ENCODE results near the gene KIF16B.
"Not testable (repeated sequence)": the region's sequence is repeated elsewhere in the genome, so short reads cannot be mapped to it uniquely, and the experiment has no call there.

KIF16B gene

DNA sequence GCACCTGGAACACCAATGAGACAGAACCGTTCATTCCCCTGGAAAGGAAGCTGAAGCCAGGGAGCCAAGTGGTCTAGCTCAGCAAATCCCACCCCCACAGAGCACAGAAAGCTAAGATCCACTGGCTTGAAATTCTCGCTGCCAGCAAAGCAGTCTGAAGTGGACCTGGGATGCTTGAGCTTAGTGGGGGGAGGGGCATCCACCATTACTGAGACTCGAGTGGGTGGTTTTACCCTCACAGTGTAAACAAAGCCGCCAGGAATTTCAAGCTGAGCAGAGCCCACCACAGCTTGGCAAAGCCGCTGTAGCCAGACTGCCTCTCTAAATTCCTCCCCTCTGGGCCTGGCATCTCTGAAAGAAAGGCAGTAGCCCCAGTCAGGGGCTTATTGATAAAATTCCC, 53.1 kb downstream of the KIF16B start:
- no peak for DNase-seq (ENCODE audit: low read depth)

DNA sequence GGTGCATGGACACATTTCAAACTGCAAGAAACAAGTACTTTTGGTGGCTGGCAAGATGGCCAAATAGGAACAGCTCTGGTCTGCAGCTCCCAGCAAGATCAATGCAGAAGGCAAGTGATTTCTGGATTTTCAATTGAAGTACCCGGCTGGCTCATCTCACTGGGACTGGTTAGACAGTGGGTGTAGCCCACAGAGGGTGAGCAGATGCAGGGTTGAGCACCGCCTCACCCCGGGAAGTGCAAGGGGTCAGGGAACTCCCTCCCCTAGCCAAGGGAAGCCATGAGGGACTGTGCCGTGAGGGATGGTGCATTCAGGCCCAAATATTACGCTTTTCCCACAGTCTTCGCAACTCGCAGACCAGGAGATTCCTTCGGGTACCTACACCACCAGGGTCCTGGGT, 53.6 kb downstream of the KIF16B start:
- DNase-seq (ENCODE audit: low read depth): not testable (repeated sequence)

DNA sequence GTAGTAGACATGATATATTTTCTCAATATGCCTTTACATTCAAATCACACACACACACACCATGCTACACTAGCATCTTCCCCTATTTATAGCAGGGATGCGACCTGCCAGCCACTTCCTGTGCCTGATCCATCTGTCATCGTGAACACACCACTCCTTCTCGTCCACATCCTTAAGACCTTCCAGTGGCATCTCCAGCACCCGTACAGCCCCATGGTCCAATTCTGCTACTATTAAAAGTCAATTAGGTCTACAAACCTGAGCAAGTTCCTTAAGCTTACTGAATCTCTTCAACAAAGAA, 54.5 kb downstream of the KIF16B start:
- no peak for DNase-seq (ENCODE audit: low read depth)

DNA sequence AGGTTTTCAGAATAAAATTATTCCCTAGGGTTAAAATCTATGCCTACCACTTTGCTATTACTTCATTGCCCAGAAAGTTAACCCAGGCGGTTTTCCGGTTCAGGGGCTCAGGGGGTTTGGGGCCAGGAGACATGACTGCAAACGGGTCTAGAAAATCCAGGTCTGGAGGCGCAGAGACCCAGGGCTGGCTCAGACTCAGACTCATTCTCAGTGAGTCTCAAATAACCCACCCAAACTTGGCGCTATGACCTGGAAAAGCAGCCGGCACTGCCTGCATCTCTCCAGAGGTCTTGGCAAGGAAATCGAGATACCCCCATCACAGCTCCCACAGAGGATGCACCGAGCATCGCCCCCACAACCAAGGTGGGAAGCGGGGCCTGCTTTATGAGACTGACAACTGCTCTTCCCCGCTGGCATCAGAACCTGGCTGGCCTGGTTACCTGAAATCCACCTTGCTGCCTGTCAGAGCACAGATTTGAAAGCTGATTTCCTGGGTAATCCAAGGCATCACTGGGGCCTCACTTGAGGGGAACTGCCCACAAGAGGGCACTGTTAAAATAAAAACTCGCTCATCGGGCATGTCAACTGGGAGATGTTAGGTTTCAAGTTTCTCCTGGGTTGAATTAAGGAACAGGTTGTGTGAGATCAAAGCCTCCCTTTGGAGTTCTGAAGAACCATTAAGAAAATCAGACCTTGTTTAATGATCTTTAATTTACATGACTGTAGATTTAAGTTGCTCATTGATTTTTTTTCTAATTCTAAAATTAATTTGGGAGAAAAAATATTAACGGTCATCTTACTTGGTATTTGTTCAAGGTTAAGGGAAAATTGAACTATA, 55.1 kb downstream of the KIF16B start:
- DNase-seq (ENCODE audit: low read depth): no peak

DNA sequence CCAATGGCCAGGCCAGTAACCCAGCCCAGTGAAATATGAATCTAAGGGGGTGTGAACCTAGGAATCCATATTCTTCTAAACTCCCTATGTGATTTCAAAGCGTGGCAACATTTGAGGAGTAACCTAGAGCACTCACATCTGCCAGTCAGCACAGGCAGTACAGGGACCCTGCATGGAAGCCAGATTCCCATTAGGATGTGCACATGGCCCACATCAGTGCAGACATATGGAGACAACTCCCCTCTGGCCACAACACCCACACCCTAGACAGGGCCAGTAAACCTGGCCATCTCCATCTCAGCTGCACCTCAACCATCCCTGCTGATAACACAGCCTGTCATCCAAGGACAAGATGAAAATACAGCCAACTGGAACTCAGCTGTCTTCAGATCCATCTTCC, 56.5 kb downstream of the KIF16B start:
- no peak for DNase-seq (ENCODE audit: low read depth)

DNA sequence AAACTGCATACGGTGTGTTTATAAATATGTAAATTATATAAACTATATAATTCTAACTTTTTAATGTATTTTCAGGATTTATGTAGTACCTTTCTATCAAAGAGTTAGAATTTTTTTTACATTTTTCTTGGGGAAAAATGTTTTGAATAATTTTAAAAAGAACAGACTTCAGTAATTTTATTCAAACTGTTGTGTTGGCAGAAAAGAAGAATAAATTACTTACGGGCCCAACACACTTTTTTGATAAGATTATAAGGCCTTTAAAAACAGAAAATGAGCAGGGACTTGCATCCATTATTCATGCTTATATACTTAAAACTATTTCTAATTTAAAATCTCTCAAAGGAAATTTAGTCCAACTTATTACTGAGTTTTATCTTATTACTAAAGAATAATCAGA, 58.2 kb downstream of the KIF16B start:
- no peak for DNase-seq (ENCODE audit: low read depth)

DNA sequence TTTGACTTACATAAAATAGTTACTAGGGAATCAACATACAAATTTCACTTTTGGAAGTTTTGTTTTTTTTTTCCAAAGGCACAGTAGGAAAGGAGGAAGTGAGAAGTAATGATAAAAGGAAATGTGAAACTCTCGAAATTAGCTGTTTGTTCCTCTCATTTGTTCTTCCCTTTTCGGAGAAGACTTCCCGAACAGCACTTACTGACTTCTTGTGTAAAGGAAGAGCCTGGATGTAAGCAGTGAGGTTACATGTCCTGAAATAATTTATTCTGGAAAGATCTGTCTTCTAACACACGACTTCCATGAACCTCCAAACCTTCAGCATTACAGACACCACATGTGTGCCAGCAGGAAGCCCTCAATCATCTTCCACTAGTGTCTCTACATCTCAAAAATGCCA, 59.1 kb downstream of the KIF16B start:
- DNase-seq (ENCODE audit: low read depth): no peak

DNA sequence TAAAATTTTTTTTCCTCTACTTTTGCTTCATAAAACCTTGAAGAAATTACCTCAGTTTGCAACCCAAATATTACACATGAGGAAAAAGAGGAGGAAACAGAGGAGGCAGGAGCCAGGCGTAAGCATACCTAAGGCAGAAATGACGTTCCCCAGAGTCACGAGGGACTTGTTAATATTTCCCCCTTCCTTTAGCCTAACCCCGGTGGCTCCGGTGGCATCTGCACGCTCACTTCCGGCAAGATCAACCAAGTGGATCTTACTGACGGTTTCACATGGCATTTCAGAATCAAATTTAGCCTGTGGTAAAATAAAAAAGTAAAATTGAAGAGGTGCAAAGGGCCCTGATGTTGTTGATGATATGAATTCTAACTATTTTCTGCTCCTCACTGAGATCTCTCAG, 67.4 kb downstream of the KIF16B start:
- no peak for DNase-seq (ENCODE audit: low read depth)

DNA sequence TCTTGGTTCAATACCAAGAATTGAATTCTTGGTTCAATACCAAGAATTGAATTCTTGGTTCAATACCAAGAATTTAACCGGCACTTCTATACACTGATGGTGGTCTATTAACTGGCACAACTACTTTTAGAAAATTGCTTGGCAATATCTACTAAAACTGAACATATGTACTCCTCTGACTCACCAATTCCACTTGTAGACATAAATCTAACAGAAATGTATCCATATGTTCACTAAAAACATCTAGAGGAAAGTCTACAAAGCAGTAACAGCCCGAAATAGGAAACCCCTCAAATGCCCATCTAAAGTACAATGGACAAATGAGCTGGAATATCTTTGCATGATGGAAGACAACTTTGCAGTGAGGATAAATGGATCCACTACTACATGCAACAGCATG, 71.9 kb downstream of the KIF16B start:
- no peak for DNase-seq (ENCODE audit: low read depth)

DNA sequence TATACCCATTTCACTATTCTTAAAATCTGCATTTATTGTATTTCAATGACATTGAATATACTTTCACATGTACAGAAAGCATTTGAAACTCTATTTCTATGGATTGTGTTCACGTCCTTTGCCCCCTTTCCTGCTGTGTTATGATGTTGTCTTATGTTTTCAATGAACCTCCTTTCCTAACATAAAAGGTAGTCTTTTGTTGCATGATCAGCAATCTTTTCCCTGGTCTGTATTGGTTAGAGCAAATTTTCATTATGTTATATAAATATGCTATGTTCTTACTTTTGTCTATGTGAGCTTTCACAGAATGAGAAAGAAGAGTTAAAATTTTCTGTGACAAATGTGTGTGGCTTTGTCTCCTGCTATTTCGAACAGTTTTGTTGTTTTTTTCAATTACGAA, 73.1 kb downstream of the KIF16B start:
- no peak for DNase-seq (ENCODE audit: low read depth)

DNA sequence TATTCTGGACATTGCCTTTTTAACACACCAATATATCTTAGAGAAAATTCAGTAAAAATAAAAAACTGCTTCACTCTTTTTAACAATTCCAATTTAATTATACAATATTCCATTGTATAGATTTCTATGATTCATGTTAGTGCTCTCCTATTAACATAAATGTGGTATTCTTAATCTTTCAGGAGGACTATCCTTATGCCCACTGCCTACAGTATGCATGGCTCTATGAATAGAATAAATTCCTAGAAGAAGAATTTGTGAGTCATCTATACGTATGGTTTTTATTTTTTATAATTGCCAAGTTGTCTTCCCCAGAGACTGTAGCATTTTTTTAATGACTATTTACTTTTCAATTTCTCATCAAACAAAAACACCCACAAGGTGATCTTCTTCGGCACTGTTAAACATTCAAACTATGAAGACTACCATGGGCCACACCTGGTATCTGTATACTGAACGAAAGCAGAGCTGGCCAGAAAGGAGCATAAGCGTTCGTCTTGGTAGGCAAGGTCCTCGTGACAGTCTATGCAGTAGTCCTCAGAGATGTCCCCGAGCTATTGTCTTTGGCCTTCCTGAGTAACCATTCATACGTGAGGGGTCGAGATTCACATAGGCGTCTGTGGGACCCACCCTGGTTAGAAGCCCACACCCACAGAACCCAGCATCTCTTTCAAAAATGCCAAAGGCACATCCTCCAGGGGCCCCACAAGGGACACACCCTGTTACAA, 74.6 kb downstream of the KIF16B start:
- no peak for DNase-seq (ENCODE audit: low read depth)

DNA sequence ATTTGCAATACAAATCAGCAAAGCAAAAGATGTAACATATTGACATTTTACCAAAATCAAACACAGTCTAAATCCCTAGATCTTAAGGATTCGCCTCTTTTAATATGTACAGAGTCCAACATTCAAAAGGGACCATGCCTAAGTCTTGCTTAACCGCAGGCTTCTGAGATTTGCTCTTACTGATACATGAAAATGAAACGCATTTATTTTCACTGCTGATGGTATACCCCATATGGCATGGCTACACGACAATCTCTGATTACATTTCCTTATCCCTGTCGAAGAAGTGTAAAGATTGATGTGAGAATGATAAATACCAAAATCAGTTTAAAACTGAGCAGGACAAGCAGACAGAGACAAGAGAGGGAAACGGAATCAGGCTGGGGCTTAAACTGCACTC, 75.4 kb downstream of the KIF16B start:
- no peak for DNase-seq (ENCODE audit: low read depth)

DNA sequence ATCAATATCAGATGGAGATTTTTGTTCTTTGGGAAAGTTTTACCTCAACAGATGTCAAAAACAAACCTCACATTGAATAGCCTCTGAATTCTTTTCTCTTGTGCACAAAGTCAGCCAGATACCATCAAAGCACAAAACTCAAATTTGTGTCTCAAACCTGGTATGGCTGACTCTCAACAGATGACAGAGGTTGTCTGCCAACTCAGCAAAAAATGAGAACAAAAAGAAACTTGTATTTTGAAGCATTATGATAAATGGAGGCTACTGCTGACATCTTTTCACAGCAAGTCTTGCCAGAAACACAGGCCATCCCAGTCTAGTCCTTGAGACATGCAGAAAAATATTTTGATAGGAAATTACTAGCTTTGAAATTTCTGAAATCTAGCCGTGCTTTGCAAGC, 79.8 kb downstream of the KIF16B start:
- DNase-seq (ENCODE audit: low read depth): no peak

DNA sequence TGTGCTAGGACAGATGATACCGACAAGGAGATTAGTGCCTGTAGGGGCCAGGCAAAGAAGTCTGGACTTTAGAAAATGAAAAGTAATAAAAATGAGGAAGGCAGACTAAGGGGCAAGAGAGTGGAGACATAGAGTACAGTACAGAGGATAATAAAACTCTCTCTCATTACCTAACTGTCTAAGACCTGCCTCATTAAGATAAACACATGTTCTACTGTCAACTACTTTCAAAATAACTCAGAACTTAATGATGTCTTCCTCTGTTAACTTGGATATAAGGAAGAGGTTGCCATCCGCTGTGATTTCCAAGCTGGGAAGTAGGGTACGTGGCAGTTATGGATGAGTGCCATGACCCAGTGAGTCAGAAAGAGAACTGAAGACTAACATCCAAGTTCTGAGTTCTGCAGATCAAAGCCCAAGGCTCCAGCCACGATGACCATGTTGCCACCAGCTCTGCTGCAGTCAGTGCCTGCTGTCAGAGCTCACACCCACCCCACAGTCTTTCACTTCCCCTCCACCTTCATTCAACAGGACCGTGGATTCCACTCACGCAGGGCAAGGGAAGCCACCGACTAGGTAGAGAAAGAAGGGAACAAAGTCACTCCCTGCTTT, 81.8 kb downstream of the KIF16B start:
- no peak for DNase-seq (ENCODE audit: low read depth)

DNA sequence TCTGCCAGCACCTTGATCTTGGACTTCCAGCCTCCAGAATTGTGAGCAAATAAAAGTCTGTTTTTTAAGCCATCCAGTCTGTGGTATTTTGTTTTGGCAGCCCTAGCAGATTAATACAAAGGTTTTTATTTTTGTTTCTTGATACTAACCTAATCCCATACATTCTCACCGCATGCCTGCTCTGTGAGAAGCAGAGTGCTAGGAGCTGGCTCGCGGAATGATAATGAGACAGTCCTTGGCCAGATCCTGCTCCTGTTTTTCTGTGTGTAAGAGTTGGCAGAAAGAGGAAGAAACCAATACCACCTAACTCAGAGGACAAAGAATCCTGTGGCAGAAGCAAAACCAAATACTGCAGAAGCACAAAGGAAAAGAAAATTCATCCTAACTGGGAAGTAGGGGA, 82.6 kb downstream of the KIF16B start:
- no peak for DNase-seq (ENCODE audit: low read depth)

DNA sequence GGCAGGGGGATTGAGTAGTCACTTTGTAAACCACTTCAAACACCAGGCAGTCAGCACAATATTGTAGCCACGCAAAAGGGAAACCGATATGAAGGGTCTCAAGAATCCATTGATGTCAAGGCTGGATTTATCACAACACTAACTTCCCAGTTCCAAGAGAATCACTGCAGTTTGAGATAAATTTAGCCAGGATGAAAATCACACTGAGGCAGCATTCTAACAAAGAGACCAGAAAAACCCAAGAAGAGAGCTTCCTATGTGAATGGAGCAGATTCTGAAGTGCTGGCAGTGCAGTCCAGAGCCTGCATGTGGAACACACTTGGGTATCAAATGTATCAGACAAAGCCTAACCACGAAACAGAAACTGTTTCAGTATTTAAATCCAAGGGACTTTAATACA, 84.6 kb downstream of the KIF16B start:
- DNase-seq (ENCODE audit: low read depth): no peak

DNA sequence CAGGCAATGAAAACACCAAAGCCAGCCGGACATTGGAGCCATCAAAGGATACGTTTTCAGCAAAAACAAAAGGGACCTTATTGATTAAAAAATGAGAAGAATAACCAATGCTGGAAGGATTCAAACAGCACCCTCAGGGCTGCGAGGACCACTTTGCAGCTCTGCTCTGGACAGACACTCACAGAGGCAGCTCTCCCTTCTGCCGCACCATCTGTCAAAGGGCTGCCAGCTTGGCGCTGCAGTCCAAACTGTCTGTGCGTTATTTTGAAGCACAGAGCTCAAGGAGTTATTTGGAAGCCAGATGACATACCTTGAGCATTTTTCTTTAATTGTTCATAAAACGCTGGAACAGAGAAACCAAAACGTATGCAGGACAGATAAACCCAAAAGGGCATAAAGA, 85.2 kb downstream of the KIF16B start:
- DNase-seq (ENCODE audit: low read depth): no peak

DNA sequence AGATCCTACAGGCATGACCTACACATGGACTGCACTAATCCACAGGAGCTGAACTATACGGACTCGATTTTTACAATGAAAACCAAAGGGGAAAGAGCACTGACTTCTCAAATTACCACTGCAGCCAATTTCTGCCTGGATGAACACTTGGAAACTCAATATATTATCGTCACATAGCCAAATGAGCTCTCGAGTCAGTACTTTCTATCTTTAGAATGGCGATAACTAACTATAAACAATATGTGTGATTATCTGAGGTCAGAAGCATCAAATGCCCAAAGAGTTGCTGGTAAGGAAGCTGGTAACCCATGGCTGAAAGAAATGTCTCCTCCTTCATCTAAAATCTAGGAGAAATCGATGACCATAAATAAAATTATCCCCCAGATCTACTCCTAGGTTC, 86.7 kb downstream of the KIF16B start:
- no peak for DNase-seq (ENCODE audit: low read depth)

DNA sequence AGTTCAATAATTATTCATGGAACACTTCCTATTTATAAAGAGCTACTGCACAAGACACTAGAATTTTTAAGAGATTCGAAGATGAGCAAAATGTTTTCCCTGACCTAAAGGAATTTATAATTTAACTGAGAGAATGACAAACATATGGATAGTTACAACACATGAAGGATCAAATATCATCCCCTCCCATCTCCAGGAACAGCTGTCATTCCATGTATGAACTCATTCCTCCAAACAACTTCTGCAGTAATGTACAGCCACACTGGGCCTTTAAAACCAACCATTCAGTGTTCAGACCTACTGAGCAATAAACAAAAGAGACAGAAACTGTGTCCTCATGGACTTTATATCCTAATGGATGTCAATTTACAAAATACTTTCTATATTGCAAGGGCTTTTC, 87.8 kb downstream of the KIF16B start:
- DNase-seq (ENCODE audit: low read depth): no peak

DNA sequence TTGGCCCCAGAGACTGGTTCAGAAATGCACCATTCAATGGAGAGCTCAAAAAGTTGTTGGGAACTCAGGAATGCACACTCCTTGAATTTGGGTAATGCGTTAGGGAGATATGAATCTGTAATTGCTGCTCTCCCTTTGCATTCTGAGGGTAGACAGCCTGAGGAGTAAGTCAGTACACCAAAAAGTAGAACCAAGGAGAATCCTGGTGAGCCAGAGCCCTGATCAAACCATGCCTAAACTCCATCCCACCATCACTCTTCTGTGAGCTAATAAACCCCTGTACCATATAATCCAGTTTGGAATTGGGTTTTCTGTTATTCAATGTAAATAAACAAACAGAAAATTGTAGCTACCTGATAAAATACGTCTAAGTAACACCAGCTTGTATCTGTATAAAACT, 90.2 kb downstream of the KIF16B start:
- no peak for DNase-seq (ENCODE audit: low read depth)

DNA sequence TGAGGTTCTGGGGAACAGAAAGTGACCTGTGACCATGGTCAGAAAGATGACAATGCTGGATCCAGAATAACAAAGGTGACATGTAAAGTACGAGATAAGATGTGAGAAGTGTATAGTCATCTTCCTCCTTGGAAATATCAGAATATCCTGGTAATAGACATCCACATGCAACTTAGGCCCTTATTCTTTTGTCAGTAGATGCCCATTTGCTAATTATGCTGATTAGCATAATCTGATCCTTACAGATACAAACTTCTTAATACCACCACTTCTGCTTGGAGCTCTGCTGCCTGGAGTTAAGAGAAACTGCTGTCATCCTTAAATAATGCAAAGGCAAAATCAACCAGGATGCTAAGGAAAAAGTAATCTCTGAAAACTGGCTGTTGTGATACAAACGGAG, 91.3 kb downstream of the KIF16B start:
- DNase-seq (ENCODE audit: low read depth): no peak

DNA sequence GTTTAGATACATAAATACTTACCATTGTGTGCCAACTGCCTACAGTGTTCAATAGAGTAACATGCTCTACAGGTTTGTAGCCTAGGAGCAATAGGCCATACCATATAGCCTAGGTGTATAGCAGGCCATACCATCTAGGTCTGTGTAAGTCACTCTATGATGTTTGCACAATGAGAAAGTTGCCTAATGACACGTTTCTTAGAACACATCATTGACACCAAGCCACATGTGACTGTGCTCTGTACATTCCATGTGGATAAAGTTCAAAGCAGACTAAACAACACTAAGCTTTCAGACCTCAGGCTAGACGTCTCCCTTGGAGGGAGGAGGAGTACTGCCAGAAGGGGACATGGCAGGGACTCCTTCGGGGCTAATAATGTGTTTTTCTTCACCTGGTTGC, 93.6 kb downstream of the KIF16B start:
- no peak for DNase-seq (ENCODE audit: low read depth)

DNA sequence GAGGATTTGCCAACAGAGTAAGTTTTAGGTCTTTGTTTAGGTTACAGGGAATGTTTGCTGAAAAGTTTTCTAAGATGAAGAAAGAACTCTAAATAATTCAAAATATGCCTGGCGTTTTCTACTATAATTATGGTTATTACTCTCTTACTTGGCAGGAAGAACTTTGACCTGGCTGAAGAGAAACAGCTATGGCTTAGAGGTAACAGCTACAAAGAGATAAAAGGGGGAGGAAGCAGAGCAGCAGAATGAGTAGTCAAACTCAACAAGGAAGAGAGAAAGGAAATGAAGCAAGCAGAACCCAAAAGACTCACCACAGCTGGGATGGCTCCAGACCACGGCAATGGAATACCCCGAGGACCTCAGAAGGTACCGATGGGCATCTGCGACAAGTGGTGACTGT, 95.6 kb downstream of the KIF16B start:
- no peak for DNase-seq (ENCODE audit: low read depth)

DNA sequence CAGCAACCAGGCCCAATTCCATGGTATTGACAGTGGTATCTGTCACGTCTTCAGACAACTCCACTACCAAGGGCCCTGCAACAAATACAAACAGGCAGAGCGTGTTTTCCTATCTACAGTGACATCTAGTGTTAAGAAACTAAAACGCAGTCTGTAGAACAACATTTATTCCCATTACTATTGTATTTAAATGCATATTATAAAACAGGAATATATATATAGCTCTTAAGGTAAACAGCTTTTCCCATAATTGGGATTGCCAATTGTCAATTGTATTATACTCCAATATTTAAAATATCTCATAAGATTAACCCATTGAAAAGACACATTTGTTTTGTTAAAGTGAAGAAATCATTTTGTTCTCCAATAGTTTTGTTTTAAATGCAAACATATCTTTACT, 97.2 kb downstream of the KIF16B start:
- DNase-seq (ENCODE audit: low read depth): no peak
